ENCODE data around the gene EIF4G3. TPM values are rescaled to one million over a fixed set of nuclear protein-coding genes. Genes with fewer than 3 reads are reported as not detected.

EIF4G3 gene
- total and polyA plus RNA-seq, 2 donors (not counting 1 experiment from before 2014, with no cell fraction given), result 33.6 to 76.0 TPM

DNA sequence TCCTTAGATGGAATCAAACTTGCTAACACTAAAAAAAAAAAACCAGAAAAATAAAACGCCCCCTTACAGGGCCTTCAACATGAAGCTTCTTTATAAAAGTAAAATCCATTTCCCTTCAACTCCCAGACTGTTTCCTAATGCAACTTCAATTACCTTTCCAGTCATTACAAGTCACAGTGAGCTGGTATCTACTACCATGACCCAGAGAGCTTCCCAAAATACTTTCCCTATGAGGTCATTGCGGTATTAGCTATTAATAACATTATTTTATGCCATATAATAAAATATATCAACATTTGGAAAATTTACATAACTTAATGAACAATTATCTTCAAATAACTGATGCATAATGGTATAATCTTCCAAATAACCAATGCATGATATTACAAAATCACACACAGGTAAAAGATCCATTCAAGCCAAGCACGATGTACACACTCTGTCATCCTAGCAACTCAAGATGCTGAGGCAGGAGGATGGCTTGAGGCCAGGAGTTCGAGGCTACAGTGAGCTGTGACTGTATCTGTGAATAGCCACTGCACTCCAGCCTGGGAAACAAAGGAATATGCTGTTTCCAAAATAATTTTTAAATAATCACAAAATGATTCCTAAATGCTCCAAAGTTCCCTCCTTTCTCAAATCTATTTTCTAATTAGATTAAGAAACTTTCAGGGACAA is 24.1 kb downstream of the EIF4G3 start:
- Mint-ChIP-seq H3K27me3 (no peaks in the 10 kb centered on the region), H3K27ac (no peak overlapping the region), H3K9me3 (ENCODE audit: insufficient read depth) (no peaks in the 10 kb centered on the region), H3K4me1 (peaks cover 23% of the 10 kb centered on the region), H3K4me3 (no peak overlapping the region)
- intact Hi-C loops (cut with micrococcal nuclease), result no loop called here
- WGBS (ENCODE audit: insufficient coverage), result 94% methylated on average over 3 of the region's 4 CpGs
- DNase-seq (no peak), ATAC-seq (ENCODE audit: low read depth) (no peak)
- no peaks in the 10 kb centered on the region for H3K27me3 ChIP-seq (replicated peaks in 1 of 4; ENCODE audit: control extremely low read depth in 1 of 4, control insufficient read depth in 3 of 4, insufficient read depth in 4 of 4, low read length in 3 of 4)
- peaks cover 8 to 21% of the 10 kb centered on the region in 2 experiments for H3K36me3 ChIP-seq (replicated peaks in 1 of 2; ENCODE audit: control extremely low read depth in 1 of 2, control insufficient read depth in 1 of 2, extremely low read depth in 1 of 2, insufficient read depth in 2 of 2, low read length in 1 of 2)
- peaks cover 14% of the 10 kb centered on the region for H4K20me1 ChIP-seq (ENCODE audit: control insufficient read depth, insufficient read depth, low read length, poor library complexity, severe bottlenecking)
- ChIA-PET CTCF (interaction anchor here (1.0 kb wide), 1 partner anchor 8 kb away, joined by 3 read pairs; no protein-coding TSS in a partner anchor), POLR2A (interaction anchor here (0.7 kb wide), 1 partner anchor 672 kb away, joined by 7 read pairs; no protein-coding TSS in a partner anchor)
- H3K79me2 ChIP-seq (ENCODE audit: control insufficient read depth, insufficient read depth, low read length), result peaks cover 72% of the 10 kb centered on the region
- H3K4me1 ChIP-seq (ENCODE audit: control insufficient read depth in 2 of 2, insufficient read depth in 2 of 2, low read length in 2 of 2), result no peaks in the 10 kb centered on the region
- H2AFZ ChIP-seq (ENCODE audit: insufficient read depth, low read depth, low read length, poor library complexity, severe bottlenecking), result no peak overlapping the region
- H3K4me3 ChIP-seq (ENCODE audit: control extremely low read depth in 1 of 5, extremely low read depth in 1 of 5, insufficient read depth in 1 of 5, low read depth in 2 of 5, low read length in 4 of 5), result no peak overlapping the region
- TF ChIP-seq, protein P1, sequence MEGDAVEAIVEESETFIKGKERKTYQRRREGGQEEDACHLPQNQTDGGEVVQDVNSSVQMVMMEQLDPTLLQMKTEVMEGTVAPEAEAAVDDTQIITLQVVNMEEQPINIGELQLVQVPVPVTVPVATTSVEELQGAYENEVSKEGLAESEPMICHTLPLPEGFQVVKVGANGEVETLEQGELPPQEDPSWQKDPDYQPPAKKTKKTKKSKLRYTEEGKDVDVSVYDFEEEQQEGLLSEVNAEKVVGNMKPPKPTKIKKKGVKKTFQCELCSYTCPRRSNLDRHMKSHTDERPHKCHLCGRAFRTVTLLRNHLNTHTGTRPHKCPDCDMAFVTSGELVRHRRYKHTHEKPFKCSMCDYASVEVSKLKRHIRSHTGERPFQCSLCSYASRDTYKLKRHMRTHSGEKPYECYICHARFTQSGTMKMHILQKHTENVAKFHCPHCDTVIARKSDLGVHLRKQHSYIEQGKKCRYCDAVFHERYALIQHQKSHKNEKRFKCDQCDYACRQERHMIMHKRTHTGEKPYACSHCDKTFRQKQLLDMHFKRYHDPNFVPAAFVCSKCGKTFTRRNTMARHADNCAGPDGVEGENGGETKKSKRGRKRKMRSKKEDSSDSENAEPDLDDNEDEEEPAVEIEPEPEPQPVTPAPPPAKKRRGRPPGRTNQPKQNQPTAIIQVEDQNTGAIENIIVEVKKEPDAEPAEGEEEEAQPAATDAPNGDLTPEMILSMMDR (IDR thresholded peaks at IDR 0.05), result no peak
- no peak for TF ChIP-seq EZH2 (IDR thresholded peaks at IDR 0.05; ENCODE audit: borderline replicate concordance, insufficient read depth, low read depth, low read length, poor library complexity, severe bottlenecking)
- H3K4me2 ChIP-seq (replicated peaks; ENCODE audit: low read depth, low read length, poor library complexity, severe bottlenecking), result no peak overlapping the region
- no peaks in the 10 kb centered on the region for H3K9me3 ChIP-seq (ENCODE audit: control extremely low read depth in 1 of 3, control insufficient read depth in 2 of 3, insufficient read depth in 1 of 3, low read length in 2 of 3)
- no peak overlapping the region for H3K9ac ChIP-seq (ENCODE audit: low read length)
- H3K27ac ChIP-seq (ENCODE audit: low read length in 2 of 2), result no peak overlapping the region

DNA sequence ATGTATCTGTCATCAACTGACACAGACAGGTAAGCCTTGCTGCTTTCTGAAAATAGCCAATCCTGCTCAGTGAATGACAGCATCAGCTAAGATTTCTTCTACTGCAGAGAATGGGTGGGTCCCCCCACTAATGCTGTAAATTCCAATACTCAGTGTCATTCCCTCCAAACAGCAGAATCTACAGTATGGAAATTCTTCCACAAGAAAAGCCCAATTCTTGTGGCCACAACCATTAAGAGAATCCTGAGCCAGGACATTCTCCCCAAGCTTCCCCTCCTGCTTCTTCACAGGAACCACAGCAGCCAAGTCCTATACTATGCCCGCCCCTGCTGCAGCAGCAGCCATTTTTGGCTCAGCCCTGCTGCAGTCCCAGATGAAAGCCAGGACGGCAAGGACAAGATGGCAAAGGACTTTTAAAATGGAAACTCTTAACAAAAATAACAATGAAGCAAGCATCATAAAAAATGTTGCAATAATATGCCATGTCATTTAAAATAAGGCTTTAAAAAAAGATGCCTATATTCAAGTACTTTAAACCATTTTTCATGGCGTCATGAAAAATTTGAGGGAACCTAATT is 26.8 kb downstream of the EIF4G3 start:
- Histone ChIP-seq H3K4me2 (replicated peaks; ENCODE audit: low read depth, low read length, poor library complexity, severe bottlenecking) (no peak overlapping the region), H3K9ac (ENCODE audit: low read length) (no peak overlapping the region), H3K79me2 (ENCODE audit: control insufficient read depth, insufficient read depth, low read length) (peaks cover 62% of the 10 kb centered on the region), H3K4me1 (ENCODE audit: control insufficient read depth in 2 of 2, insufficient read depth in 2 of 2, low read length in 2 of 2) (no peaks in the 10 kb centered on the region), H3K9me3 (ENCODE audit: control extremely low read depth in 1 of 3, control insufficient read depth in 2 of 3, insufficient read depth in 1 of 3, low read length in 2 of 3) (no peaks in the 10 kb centered on the region), H3K27me3 (replicated peaks in 1 of 4; ENCODE audit: control extremely low read depth in 1 of 4, control insufficient read depth in 3 of 4, insufficient read depth in 4 of 4, low read length in 3 of 4) (no peaks in the 10 kb centered on the region), H3K4me3 (ENCODE audit: control extremely low read depth in 1 of 5, extremely low read depth in 1 of 5, insufficient read depth in 1 of 5, low read depth in 2 of 5, low read length in 4 of 5) (no peak overlapping the region), H4K20me1 (ENCODE audit: control insufficient read depth, insufficient read depth, low read length, poor library complexity, severe bottlenecking) (peaks cover 20% of the 10 kb centered on the region), H3K27ac (ENCODE audit: low read length in 2 of 2) (no peak overlapping the region), H3K36me3 (replicated peaks in 1 of 2; ENCODE audit: control extremely low read depth in 1 of 2, control insufficient read depth in 1 of 2, extremely low read depth in 1 of 2, insufficient read depth in 2 of 2, low read length in 1 of 2) (peaks cover 8 to 25% of the 10 kb centered on the region in 2 experiments), H2AFZ (ENCODE audit: insufficient read depth, low read depth, low read length, poor library complexity, severe bottlenecking) (no peak overlapping the region)
- ATAC-seq (ENCODE audit: low read depth) (no peak), DNase-seq (no peak)
- H3K27me3 Mint-ChIP-seq, result no peaks in the 10 kb centered on the region
- TF ChIP-seq, protein P1 (IDR thresholded peaks at IDR 0.05), result no peak
- no peak for TF ChIP-seq EZH2 (IDR thresholded peaks at IDR 0.05; ENCODE audit: borderline replicate concordance, insufficient read depth, low read depth, low read length, poor library complexity, severe bottlenecking)
- no peak overlapping the region for H3K4me3 Mint-ChIP-seq
- H3K4me1 Mint-ChIP-seq, result peaks cover 12% of the 10 kb centered on the region
- ChIA-PET POLR2A (no interaction called here), CTCF (interaction anchor here (1.6 kb wide), 1 partner anchor 45 kb away, joined by 4 read pairs; no protein-coding TSS in a partner anchor)
- no peak overlapping the region for H3K27ac Mint-ChIP-seq
- intact Hi-C loops (cut with micrococcal nuclease), result no loop called here
- WGBS (ENCODE audit: insufficient coverage), result 100% methylated on average over 1 of the region's 3 CpGs
- H3K9me3 Mint-ChIP-seq (ENCODE audit: insufficient read depth), result no peaks in the 10 kb centered on the region
